SU-DHL-6 (cell line): ENCODE results near the gene ZSWIM8.

ENCODE experiments used
- H2AFZ ChIP-seq: fragments of 200-600 bp; sonication (generic); 2 replicates; pipeline ENCODE4 v1.6.1; 2014; ENCODE audit warnings: low read depth, mild to moderate bottlenecking, moderate library complexity, mixed read lengths, antibody characterized with exemption, low read length; ENCODE audit not compliant: severe bottlenecking
- H3F3A ChIP-seq: fragments of 200-600 bp; shearing (Covaris generic); 2 replicates; pipeline ENCODE4 v1.6.0; 2016; ENCODE audit warnings: antibody characterized with exemption, mild to moderate bottlenecking; ENCODE audit not compliant: insufficient read depth
- H3K27ac ChIP-seq: fragments of 200-600 bp; sonication (generic); 2 replicates; pipeline ENCODE4 v1.5.1; 2016; ENCODE audit warnings: low read depth, mild to moderate bottlenecking, low read length, moderate library complexity, mixed read lengths
- H3K27me3 ChIP-seq: fragments of 200-600 bp; sonication (generic), shearing (Covaris generic); 2 replicates; pipeline ENCODE4 v1.6.0; 2014; ENCODE audit warnings: mild to moderate bottlenecking, low read length
- H3K36me3 ChIP-seq: fragments of 200-600 bp; sonication (generic); 2 replicates; pipeline ENCODE4 v1.6.1; 2014; ENCODE audit warnings: mild to moderate bottlenecking, low read length, mixed read lengths
- H3K4me2 ChIP-seq: fragments of 300-600, 200-600 bp; shearing (Covaris generic), sonication (generic); 2 replicates; pipeline ENCODE4 v1.6.0; 2014; ENCODE audit warnings: low read length, low read depth, mild to moderate bottlenecking; ENCODE audit not compliant: poor library complexity, severe bottlenecking
- H3K4me3 ChIP-seq: fragments of 200-600 bp; sonication (generic); 2 replicates; pipeline ENCODE4 v1.5.1; 2014; ENCODE audit warnings: antibody characterized with exemption, low read length, mild to moderate bottlenecking, mixed read lengths; ENCODE audit not compliant: insufficient read depth, poor library complexity, severe bottlenecking
- H3K79me2 ChIP-seq: fragments of 200-600 bp; sonication (generic); 2 replicates; pipeline ENCODE4 v1.6.1; 2014; ENCODE audit warnings: mild to moderate bottlenecking, low read length, moderate library complexity; ENCODE audit not compliant: insufficient read depth
- H3K9ac ChIP-seq: fragments of 200-600 bp; sonication (generic); 2 replicates; pipeline ENCODE4 v1.7.0; 2014; ENCODE audit warnings: mild to moderate bottlenecking, low read length
- H3K9me2 ChIP-seq: fragments of 200-600 bp; sonication (generic); replicated peaks from 2 replicates; pipeline ENCODE4 v1.6.1; 2014; ENCODE audit warnings: low read length; ENCODE audit not compliant: insufficient read depth
- H3K9me3 ChIP-seq: fragments of 200-600 bp; sonication (generic); 2 replicates; pipeline ENCODE4 v1.6.1; 2014; ENCODE audit warnings: low read length, mixed read lengths; ENCODE audit not compliant: insufficient read depth
- H4K20me1 ChIP-seq: fragments of 200-600 bp; sonication (generic); 2 replicates; pipeline ENCODE4 v1.6.1; 2014; ENCODE audit warnings: low read depth, mild to moderate bottlenecking, antibody characterized with exemption, low read length, moderate library complexity, mixed read lengths
- CTCF ChIP-seq: fragments of 200-600 bp; sonication (generic); IDR thresholded peaks from one replicate; pipeline ENCODE4 v1.5.1; 2017; ENCODE audit warnings: antibody characterized with exemption, mild to moderate bottlenecking, low read length, moderate library complexity; ENCODE audit not compliant: insufficient read depth, poor library complexity, severe bottlenecking
- EZH2phosphoT487 ChIP-seq: fragments of 200-600 bp; sonication (generic), shearing (Covaris generic); conservative IDR thresholded peaks from 2 replicates; pipeline ENCODE4 v1.6.1; 2018; ENCODE audit warnings: mild to moderate bottlenecking, antibody characterized with exemption, low read length, moderate library complexity, mixed read lengths

The ZSWIM8 gene

GRCh38 chr10:73772281-73773151 is 12.9 kb upstream of the ZSWIM8 start:
- H3K4me3 ChIP-seq, result peak overlapping the region; percentile 67
- no peaks in the 10 kb centered on the region for H3K9me3 ChIP-seq
- H3K79me2 ChIP-seq, result peaks cover 41% of the 10 kb centered on the region
- peak overlapping the region; percentile 84 for H3K4me2 ChIP-seq
- H3K9me2 ChIP-seq, result no peaks in the 10 kb centered on the region
- peak overlapping the region; percentile 83 for H3K27ac ChIP-seq
- H4K20me1 ChIP-seq, result 0 out of 2 replicates have a peak, but pooled peaks cover 9% of the 10 kb centered on the region
- no peaks in the 10 kb centered on the region for H3K27me3 ChIP-seq
- TF ChIP-seq CTCF (no peak), EZH2phosphoT487 (no peak)
- H2AFZ ChIP-seq, result peak overlapping the region; percentile 80
- peaks cover 33% of the 10 kb centered on the region for H3F3A ChIP-seq
- peak overlapping the region; percentile 81 for H3K9ac ChIP-seq
- peaks cover 16% of the 10 kb centered on the region for H3K36me3 ChIP-seq

DNA sequence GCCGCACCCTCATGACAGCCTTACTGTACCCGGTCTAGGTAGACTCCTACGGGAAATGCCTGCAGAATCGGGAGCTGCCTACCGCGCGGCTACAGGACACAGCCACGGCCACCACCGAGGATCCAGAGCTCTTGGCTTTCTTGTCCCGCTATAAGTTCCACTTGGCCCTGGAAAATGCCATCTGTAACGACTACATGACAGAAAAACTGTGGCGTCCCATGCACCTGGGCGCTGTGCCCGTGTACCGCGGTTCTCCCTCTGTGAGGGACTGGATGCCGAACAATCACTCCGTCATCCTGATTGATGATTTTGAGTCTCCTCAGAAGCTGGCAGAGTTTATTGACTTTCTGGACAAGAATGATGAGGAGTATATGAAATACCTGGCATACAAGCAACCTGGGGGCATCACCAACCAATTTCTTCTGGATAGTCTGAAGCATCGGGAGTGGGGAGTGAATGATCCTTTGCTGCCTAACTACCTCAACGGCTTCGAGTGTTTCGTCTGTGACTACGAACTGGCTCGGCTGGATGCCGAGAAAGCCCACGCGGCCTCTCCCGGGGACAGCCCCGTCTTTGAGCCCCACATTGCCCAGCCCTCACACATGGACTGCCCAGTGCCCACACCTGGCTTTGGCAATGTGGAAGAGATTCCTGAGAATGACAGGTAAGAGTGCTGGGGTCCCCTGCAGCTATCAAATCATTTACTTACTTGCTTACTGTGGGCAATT is 12.1 kb upstream of the ZSWIM8 start:
- Histone ChIP-seq H3K4me3 (peak overlapping the region; percentile 67), H3K9me3 (no peaks in the 10 kb centered on the region), H3F3A (peaks cover 33% of the 10 kb centered on the region), H3K9me2 (no peaks in the 10 kb centered on the region), H3K27ac (peak overlapping the region; percentile 83), H3K79me2 (peaks cover 41% of the 10 kb centered on the region), H3K27me3 (no peaks in the 10 kb centered on the region), H3K4me2 (peak overlapping the region; percentile 84), H2AFZ (peak overlapping the region; percentile 80), H3K36me3 (peaks cover 16% of the 10 kb centered on the region), H3K9ac (peak overlapping the region; percentile 81), H4K20me1 (0 out of 2 replicates have a peak, but pooled peaks cover 9% of the 10 kb centered on the region)
- TF ChIP-seq EZH2phosphoT487, result no peak

GRCh38 chr10:73774637-73775036 is 10.8 kb upstream of the ZSWIM8 start:
- Histone ChIP-seq H2AFZ (no peak overlapping the region), H3F3A (peaks cover 32% of the 10 kb centered on the region), H3K27me3 (no peaks in the 10 kb centered on the region), H3K4me2 (peak overlapping the region; percentile 84), H3K79me2 (peaks cover 41% of the 10 kb centered on the region), H3K9me2 (no peaks in the 10 kb centered on the region), H3K27ac (peak overlapping the region; percentile 83), H4K20me1 (0 out of 2 replicates have a peak, but pooled peaks cover 9% of the 10 kb centered on the region), H3K4me3 (peak overlapping the region; percentile 67), H3K36me3 (peaks cover 16% of the 10 kb centered on the region), H3K9ac (peak overlapping the region; percentile 81), H3K9me3 (no peaks in the 10 kb centered on the region)
- no peak for TF ChIP-seq EZH2phosphoT487
- TF ChIP-seq CTCF, result no peak
